DMS153 (cell line): ENCODE results near the gene TWIST1.

Experiments
- DNase-seq: peaks from one replicate; lab custom pipeline; 2025; lab: John Stamatoyannopoulos, UW

The TWIST1 gene

DNA sequence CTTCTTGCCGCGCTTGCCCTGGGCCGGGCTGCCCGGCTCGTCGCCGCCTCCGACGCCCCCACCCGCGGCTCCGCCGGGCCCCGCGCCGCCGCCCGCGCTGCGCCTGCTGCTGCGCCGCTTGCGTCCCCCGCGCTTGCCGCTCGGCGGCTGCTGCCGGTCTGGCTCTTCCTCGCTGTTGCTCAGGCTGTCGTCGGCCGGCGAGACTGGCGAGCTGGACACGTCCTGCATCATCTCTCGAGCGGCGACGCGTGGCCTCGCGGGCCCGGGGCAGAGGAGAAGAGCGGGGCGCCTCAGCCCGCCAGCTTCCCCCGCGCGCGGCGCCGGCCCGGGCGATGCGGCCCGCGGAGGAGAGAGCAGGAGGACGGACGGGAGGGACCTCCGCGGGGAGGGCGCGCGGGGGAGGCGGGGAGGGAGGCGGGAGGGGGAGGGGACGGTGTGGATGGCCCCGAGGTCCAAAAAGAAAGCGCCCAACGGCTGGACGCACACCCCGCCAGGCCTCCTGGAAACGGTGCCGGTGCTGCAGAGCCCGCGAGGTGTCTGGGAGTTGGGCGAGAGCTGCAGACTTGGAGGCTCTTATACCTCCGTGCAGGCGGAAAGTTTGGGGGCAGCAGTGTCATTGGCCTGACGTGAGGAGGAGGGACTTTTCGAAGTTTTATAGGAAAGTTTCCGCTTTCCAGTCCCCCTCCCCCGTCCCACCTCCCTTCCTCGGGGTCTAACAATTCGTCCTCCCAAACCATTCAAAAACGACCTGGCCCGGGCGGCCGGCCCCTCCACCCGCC lies at the start of gene TWIST1:
Gene TWIST1, minus strand, starts transcription at position 546 of the 779 bp plus-strand sequence. Its CDS starts 315 bp downstream, at position 231.
- DNase-seq: no peak

DNA sequence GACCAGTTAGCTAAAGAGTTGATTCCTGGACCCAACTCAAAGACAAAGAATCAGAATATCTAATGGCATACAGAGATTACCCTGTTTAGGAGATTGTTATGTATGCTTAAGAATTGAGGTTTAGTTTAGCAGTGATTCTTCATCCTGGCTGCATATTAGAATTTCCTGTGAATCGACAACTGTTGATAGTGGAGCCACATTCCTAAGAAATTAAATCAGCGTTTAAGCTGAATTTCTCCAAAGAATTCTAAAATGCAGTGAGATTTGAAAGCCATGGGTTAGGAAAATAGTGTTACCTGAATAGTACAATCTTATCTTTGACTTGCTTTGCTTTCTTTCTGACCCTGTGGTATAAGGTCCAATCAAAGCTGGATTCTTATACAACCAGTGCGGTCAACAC lies 44.2 kb upstream of the TWIST1 start:
- no peak for DNase-seq

DNA sequence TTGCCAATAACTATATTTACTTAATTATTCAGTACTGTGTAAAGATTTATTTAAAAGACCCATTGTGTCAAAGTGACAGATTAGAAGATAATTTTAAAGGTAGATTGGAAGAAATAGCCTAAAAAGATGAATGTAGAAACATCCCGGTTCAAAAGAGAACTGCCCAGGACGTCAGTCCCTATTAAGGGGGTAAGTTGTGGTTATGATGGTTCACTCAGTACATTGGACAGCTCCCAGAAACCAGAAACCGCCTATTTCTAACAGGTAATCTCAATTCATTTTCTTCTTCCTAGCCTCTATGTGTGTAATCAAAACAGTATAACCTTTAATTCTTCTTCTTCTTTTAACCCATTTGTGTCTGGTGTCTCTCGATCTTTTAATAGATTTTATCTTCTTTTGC lies 29.3 kb upstream of the TWIST1 start:
- DNase-seq: no peak

DNA sequence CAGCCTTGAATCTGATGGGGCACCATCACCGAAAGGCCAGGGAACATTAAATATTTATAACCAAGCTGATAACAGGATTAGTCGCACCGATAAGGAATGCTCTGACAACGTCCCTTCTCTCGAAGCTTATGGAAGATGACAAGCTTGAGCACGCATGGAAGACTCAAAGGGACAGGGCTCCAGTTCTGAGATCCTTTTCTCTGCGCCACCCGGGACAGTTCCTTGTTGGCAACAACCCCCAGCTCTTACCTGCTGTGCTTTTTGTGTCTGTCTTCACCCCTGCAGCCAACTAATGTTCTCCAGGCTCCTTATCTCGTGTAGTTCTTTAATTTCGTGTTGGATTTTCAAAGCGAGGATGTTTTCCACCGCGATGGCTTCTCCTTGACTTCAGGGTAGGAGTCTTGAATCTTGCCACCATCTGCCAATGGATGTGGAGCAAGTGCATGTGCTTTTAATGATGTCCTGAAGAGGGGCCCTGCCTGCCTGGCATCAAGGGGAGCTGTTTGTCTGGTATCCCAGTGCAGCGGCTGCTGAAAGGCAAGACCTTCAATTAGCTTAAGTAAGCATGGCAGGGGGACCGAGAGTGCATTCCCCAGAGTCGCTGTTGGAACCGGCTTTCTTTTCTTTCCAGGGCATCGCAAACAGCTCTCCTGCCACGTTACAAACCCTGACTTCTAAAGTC lies 28.1 kb upstream of the TWIST1 start:
- DNase-seq: no peak

DNA sequence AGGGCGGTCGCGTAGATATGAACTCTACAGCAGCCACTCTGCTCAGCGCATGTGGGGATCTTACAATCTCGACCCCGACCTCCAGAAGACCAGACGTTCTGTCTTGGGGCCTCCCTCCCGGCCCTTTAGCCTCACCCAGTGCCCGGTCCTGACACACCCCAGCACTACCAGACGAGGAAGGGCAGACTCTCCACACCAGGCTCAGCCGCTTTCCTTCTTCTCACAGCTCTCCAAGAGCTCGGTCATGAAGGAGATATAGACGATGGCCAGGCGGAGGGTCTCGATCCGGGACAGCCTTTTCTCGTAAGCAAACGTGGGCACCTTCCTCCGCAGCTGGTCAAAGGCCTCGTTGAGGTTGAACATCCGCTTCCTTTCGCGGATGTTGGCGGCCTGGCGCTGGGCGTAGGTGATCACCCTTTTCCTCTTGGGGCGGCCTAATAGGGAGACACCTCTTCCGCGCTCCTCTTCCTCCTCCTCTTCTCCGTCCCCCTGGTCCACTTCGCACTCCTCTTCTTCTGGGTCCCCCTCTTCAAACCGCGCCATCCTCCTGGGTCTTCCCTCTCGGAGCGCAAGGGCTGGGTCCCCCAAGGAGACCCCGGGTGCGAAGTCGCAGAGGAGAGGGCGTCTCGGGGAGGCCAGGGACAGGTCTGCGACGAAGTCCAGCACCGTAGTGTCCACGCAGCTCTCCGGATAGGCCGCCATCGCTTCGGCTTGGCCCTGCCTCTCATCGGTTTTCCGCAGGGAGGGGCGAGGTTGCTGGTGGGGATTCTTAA lies 27.4 kb upstream of the TWIST1 start, which contains the start of gene FERD3L:
Gene FERD3L, minus strand, starts transcription at position 761 of the 773 bp plus-strand sequence. Its CDS starts 59 bp downstream, at position 702.
- DNase-seq: no peak

DNA sequence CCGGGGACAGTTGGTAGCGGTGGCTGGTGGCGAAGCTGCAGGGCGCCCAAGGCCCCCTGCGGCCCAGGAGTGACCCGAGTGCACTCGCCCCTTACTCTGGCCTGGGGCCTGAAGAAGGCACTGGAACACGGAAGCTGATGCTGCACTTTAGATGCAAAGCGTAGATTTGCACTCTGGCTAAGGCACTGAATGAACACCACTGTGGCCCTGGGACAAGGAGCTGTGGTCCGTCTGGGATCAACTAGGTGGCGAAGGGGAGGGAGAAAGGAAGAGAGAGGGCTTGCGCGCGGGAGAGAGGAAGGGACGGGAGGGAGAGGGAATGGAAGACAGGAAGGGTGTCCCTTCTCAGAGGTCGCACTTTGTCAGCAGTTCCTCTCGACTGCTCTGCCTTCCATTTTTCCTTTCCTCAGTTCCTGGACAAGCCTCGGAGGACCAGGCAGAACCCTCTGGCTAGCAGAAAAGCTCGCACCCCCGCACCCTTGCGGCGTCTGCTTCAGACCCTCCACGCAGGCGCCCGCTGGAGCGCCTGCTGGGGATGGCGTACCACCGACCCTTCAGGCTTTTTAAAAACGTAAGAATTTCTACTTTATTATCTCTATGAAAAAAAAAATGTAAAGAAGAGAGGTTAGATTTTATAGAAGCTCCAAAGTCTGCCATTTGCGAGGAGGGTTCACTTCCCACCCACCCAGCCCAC lies 26.6 kb upstream of the TWIST1 start:
- no peak for DNase-seq

DNA sequence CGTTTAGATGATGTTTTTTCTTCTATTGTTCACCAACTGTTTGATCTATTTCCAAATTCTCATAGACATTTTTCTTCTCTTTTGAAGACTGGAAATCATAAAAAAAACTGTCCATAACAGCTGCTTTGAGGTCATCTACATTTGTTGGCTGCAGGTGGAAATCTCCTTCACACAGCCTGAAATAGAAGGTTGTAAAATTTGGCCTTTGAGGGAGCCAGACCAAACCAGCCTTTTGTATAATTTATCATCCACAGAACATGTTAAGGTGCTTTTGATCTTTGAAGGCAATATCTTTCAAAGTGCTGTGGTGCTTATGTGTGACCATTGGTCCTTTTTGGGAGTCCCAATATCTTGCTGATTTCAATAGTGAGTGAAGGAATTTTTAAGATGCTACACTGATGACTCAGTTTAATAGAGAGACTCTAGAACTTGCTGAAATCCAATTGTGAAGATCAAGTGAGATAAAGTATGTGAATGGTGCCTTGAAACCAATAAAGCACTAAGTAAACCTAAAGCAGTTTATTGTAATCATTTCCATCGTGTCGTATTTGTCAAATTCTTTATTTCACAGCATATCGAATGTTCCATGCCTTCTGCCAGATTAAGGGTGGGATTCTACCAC lies 22.4 kb upstream of the TWIST1 start:
- no peak for DNase-seq

DNA sequence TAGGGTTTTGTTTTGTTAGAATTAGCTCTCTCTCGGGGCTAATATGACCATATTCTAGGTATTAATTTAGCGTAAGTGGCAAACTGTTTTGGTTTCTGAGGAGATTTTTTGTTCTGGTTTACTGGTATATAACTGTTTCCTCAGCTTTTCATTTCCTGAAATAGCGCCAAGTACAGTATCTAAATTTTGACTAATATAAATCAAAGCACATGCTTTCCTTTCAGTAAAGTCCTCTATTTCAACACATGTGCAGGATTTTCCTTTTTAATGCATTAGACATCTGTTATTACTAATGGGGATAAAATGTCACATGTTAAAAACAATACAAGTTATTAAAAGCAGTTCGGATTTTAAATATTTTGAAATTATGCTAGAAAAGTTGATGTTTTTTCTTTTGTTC lies 16.4 kb upstream of the TWIST1 start:
- no peak for DNase-seq

DNA sequence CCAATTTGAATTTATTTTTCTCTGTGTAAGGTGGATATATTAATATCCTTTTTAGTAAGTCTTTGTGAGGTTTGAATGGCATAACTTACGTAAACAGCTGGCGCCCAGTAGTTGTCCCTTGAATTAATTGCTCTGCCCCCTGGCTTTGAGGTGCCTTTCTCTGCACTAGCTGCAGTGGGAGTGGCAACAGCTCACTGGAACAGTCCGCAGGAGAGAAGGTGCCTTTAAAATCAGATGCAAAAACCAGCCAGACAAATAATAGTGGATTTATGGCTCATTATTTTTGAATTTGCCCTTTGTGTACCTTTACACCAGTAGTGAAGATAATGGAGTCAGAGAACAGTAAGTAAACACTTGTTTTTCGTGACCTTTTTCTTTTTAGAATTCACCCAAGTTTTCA lies 16.0 kb upstream of the TWIST1 start:
- no peak for DNase-seq

DNA sequence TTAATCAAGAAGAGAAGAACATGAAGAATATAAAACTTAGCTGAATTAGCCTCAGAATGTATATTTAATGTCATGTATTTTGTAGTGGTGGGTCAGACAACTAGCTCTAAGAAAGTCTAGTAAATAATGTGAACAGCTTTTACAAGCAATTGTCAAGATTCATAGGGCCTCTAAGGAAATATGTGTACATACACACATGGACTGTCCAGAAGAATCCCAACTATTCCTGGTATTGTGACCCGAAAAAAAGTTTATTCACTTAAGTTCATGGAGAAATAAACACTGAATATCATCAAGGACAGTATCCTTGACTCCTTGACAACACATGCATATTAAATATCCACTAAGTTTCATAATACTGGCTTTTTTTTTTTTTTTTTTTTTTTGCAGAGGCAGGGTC lies 11.4 kb upstream of the TWIST1 start:
- no peak for DNase-seq

DNA sequence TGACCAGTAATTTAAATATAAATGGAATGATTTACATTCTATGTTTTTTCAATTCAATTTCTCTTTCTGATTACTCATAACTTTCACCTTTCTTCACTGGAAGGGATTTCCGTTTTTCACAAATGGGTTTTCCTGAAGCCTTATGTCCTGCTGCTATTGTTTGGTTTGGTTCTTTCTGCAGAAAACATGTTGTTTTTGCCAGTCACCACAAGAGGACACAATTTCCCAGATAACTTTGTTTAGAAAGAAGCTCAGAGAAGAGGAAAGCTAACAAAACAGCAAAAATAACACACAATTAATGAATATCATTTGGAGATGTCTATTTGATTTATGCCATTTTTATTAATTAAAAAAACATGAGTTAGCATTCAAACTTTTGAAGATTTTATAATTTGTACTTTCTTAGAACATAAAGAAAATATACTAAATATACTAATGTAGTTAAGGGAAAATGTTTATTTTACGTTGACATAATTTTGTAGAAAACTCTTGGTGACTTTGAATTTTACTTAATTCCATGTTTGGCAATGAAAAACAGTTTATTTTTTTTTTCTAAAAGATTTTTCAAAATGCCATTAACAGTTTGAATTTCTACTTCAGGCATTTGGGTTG lies 4.6 kb upstream of the TWIST1 start:
- DNase-seq: no peak

DNA sequence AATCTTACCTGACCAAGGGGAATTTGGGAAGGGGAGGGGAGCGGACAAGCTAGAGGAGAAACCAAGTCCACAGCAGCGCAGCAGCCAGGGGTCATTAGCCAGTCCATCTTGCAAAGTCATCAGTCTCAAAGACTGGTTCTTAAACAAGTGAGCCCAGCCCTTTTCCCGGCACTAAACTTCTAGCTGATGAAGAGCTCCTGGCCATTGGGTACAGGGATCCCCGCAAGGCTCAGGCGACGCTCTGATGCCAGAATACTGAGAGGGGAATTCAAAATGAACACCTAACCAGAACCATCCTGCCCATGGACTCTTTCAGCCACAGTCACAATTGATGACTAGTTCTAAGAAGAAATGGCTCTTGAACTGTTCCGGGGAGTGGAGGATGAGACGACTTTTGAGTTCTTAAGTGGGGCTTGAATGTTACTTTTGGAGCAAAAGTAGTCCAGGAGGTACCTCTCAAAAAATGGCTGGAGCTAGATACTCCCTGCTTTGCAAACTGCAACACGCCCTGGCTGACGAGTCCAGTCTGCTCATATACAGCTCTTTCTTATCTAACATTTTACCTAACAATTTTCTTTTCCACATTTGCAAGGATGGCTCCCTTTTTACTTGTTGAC lies 2.5 kb upstream of the TWIST1 start:
- no peak for DNase-seq

DNA sequence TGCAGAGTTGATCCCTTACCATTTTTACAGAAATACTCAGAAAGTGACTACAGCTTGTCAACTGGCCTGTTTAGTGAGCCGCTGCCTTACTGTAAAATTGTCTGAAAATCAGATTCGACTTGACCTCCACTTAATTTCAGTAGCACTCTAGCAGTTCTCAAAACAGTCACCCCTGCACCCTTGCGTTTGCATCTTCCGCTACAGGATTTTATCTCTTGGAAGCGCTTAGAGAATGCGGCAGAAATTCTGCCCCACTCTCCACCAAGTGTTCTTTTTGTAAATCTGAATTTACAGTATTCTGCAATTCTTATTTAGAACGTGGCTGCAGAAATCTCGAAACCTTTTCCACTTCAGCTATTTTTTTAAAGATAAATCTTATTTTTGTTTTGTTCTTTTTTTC lies 1.9 kb upstream of the TWIST1 start:
- no peak for DNase-seq

DNA sequence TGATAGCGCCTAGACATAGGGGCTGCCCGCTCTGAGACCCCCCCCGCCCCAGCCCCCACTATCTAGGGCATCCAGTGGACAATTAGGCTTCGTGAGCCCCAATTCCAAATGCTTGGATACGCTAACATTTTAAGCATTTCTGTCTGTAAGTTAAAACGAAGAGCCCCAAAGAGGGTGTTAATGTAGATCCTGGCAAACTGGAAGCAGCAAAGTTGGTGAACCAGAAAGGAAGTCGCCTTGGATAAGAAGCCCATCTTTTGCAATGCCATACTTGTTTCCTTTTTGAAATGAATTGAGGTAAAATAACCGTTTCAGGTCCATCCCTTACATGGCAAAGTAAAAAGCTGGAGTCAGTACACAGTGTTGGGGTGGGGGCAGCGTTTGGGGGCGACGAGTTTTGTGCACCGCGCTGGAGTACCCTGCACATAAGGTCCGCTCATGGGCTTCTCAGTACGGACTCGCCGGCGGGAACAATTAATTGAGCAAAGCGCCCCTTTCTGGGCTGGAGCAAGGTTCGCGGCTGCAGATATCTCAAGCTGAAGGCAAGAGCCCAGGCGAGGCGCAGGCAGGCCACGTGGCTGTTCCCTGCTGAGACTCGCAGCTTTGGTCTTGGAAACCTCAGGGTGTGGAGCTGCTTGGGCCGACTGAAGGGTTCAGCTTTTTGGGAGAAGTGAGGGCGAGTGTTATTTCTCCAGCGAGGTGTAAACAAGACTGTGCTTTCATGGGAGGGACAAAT lies 1.4 kb upstream of the TWIST1 start:
- DNase-seq: no peak

DNA sequence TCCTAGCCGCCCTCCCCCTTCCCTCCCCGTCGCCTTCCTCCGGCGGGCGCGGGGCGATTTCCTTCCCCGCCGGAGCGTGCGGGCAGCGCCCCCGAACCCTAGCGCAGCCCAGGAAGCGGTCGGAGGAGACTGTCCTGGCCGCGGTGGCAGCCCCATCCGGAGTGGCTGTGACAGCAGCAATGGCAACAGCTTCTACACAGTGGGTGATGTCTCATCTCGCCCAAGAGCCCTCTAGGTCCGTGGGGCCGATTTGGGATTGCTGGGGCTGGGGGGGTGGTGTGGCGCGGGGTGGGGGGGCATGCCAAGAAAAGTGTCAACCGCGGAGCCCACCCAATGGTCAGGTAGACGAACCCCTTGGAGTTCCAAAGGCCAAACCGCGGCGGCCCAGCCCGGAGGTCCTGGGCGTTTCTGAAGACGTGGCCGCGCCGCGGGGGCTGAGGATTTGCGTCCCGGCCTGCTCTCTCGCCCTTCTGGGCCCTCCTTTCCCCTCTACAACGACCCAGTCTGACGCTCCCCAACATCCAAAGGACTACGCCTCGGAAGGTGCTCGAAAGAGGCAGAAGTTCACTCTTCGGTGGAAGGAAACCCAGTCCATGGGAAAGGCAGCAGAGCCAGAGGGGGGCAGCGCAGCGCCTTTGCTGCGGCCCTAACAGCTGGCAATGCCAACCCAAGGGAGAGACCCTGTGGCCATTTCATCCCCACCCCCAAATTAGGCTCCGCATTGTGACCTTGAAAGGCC lies 603 bp upstream of the TWIST1 start:
- DNase-seq: no peak

DNA sequence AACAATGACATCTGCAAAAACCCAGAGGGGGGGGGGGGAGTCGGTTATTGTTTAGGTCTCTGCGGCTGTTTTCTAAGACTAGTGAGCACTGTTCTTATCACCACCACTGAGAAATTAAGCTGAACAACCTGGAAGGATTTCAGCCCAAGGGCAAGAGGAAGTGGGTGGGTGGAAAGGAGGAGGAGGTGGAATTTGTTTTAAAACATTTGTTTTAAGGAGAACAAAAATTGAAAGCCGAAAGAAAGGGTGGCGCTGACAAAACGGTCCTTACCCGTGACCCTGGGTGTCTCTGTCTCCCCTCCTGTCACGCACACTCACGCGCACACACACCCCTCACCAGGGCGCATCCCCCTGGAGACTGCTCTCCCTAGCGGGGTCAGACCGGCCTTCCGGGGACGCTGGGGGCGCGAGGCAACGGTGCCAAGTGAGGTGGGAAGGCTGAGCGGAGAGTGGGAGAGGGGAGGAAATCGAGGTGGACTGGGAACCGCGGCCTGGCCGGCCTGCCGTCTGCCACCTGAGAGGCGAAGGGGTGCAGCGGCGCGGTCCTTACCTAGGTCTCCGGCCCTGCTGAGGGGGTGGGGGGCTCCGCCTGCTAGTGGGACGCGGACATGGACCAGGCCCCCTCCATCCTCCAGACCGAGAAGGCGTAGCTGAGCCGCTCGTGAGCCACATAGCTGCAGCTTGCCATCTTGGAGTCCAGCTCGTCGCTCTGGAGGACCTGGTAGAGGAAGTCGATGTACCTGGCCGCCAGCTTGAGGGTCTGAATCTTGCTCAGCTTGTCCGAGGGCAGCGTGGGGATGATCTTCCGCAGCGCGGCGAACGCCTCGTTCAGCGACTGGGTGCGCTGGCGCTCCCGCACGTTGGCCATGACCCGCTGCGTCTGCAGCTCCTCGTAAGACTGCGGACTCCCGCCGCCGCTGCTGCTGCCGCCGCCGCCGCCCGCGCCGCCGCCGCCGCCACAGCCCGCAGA lies 1.0 kb downstream of the TWIST1 start:
- no peak for DNase-seq

DNA sequence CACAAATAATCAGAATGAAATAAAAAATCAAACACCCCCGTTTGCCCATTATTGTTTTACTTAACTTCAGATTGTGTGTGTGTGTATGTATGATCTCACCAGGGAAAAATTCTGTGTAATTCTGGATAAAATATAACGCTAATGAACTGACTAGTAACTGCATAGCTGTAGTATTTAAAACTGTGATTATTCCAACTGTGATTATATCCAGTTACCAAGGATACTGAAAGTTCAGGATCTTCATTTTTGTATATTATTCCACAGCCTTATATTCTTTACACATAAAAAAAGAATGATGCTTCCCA lies 2.9 kb downstream of the TWIST1 start:
- no peak for DNase-seq

DNA sequence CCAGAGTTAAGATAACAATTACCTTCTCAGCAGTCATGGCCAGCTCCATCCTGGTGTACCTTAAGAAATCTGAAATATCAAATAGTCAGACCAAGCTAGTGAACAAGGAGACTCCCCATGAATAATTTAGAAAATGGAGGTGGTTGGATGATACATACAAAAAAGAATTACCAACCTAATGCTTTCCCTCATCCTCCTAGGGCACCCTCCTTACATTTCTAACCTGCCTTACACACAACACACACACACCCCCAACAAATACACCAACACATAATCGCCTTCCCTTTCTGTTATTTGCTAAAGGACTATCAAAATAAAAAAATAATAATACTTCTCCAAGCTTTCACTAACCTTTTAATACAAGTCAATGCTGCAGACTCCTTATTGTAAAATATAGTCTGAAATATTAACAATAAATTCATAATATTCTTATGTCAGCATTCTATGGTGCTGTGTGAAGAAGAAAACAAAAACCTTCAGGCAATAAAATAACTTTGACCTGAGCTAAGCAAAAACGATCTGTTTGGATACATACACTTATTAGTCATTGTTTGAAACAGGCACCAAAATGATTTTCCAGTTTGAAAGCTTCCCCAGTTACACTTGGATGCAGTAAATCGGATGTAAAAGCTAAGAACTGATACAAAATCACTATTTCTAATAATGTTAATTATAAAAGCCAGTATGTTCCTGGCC lies 3.4 kb downstream of the TWIST1 start:
- DNase-seq: no peak
